ENCODE results near the gene KCNIP3.

KCNIP3 gene

DNA sequence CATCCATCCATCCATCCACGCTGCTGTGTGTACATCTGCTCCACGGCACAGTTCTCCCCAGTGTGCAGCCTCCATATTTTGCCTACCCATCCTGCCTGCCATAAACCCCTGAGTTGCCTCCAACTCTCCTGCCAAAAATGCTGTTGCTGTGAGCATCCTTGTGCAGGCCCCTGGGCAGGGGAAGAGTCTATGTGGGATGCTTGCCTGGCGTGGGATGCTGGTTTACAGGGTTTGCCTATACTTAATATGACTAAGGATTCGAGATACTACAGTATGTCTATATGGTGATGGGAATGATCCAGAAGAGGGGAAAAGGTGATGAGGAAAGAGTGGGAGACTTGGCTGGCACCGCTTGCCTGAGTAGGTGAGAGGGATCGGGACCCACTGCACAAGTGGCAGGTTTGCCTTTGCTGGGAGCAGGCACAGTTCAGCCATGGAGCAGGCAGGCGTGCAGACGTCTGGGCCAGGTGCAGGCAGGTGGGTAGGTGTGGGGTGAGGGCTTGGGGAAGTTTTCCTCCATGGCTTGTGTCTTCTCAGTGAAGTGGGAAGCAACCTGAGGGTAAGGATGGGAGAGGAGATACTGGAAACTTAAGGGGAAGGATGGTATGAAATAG lies 75.2 kb downstream of the KCNIP3 start:
- ChIA-PET CTCF (interaction anchor here (3.1 kb wide), 1 partner anchor 17 kb away, joined by 15 read pairs; no protein-coding TSS in a partner anchor), POLR2A (no interaction called here)
- TF ChIP-seq, protein P1, sequence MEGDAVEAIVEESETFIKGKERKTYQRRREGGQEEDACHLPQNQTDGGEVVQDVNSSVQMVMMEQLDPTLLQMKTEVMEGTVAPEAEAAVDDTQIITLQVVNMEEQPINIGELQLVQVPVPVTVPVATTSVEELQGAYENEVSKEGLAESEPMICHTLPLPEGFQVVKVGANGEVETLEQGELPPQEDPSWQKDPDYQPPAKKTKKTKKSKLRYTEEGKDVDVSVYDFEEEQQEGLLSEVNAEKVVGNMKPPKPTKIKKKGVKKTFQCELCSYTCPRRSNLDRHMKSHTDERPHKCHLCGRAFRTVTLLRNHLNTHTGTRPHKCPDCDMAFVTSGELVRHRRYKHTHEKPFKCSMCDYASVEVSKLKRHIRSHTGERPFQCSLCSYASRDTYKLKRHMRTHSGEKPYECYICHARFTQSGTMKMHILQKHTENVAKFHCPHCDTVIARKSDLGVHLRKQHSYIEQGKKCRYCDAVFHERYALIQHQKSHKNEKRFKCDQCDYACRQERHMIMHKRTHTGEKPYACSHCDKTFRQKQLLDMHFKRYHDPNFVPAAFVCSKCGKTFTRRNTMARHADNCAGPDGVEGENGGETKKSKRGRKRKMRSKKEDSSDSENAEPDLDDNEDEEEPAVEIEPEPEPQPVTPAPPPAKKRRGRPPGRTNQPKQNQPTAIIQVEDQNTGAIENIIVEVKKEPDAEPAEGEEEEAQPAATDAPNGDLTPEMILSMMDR (IDR thresholded peaks at IDR 0.05; ENCODE audit: insufficient read depth, low read length, missing control alignments): no peak
- H3K4me3 ChIP-seq (ENCODE audit: low read depth, low read length): no peak overlapping the region
- DNase-seq (ENCODE audit: low read depth, low spot score): no peak

DNA sequence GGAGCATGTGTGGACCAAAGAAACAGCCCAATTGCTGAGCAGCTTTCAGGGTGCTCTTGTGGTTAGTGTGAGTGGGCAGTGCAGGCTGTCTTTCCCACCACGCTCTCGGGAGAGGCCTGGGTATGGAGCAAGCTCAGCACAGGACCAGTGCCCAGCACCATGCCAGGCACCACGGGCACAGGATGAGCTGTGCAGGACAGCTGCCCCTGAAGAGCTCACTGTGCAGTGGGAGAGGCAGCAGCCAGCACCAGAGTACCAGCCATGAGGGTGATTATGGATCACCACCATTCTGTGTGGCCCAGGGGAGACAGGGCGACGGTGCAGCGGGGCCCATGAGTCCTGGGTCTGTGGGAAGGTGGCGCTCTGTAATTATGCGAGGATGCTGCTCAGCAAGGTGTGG lies 75.7 kb downstream of the KCNIP3 start:
- ChIA-PET CTCF (interaction anchor here (1.2 to 3.1 kb wide), 2 partner anchors 15 to 16 kb away, joined by 3 to 15 read pairs; no protein-coding TSS in a partner anchor), POLR2A (no interaction called here)
- TF ChIP-seq, protein P1 (IDR thresholded peaks at IDR 0.05; ENCODE audit: insufficient read depth, low read length, missing control alignments): no peak

DNA sequence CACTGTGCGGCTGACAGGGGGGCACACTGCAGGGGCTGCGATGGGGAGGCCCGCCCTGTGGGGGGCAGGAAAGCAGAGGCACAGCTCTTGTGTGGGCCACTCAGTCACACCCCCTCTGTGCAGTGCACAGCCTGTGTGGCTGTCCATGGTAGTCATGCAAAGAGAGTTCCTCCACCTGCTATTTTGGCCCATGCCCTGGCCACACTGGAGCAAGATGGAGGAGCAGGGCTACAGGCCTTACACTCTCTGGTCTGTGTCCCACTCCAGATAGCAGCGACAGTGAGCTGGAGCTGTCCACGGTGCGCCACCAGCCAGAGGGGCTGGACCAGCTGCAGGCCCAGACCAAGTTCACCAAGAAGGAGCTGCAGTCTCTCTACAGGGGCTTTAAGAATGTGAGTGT lies 76.9 kb downstream of the KCNIP3 start:
- no peak overlapping the region for H3K4me3 ChIP-seq (ENCODE audit: low read depth, low read length)
- POLR2A ChIA-PET: no interaction called here
- DNase-seq (ENCODE audit: low read depth, low spot score): no peak
- TF ChIP-seq, protein P1 (IDR thresholded peaks at IDR 0.05; ENCODE audit: insufficient read depth, low read length, missing control alignments): no peak
- CTCF ChIA-PET: interaction anchor here (0.8 to 3.1 kb wide), 3 partner anchors 14 to 28 kb away, joined by 3 to 15 read pairs (median 4); no protein-coding TSS in a partner anchor

More for the DNA sequence above, 75.7 kb downstream of the KCNIP3 start:
- no peak for DNase-seq (ENCODE audit: low read depth, low spot score)
- no peak overlapping the region for H3K4me3 ChIP-seq (ENCODE audit: low read depth, low read length)

DNA sequence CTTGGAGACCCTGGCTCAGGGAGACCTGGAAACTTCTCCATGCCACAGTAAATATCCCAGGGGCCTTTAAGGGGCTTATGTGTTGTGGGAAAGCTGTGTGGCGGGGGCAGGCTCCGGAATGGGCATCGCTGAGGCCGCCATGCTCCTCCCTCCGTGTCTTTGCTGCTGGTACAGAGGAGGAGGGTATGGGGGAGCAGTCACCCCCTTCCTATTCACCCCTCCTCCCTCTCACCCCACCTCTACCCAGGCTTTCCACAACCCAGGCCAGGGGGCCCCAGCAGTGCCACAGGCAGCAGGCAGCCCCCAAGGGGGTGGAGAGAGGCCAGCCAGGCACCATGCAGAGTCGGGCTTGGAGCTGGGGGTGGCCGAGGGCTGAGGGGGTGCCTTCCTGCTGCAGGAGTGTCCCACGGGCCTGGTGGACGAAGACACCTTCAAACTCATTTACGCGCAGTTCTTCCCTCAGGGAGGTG lies 77.3 kb downstream of the KCNIP3 start:
- DNase-seq (ENCODE audit: low read depth, low spot score): no peak
- CTCF ChIA-PET: interaction anchor here (1.4 to 3.1 kb wide), 2 partner anchors 15 to 18 kb away, joined by 3 to 15 read pairs; no protein-coding TSS in a partner anchor
- POLR2A ChIA-PET: no interaction called here
- TF ChIP-seq, protein P1 (IDR thresholded peaks at IDR 0.05; ENCODE audit: insufficient read depth, low read length, missing control alignments): no peak
- no peak overlapping the region for H3K4me3 ChIP-seq (ENCODE audit: low read depth, low read length)

DNA sequence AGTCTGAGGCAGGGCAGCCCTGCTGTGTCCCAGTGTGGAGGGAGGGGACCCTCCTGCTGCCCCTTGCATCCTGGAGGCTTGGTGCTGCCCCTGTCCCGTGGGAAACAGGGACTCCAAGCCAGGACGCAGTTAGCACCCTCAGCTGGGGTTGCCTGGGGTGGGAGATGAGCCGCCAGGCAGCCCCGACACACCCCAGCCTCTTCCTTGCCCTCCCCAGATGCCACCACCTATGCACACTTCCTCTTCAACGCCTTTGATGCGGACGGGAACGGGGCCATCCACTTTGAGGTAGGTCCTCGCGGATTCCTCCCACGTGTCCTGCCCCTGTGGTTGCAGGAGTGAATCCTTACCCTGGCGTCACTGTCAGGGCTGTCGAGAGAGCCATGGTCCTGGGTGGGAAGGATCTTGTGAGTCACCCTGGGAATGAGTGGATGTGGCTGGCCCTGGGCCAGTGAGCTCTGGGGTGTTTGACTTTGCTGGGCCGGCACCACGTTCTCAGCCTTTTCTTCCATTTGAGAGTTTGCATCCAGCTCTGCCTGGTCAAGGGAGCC lies 77.8 kb downstream of the KCNIP3 start:
- no peak overlapping the region for H3K4me3 ChIP-seq (ENCODE audit: low read depth, low read length)
- ChIA-PET CTCF (interaction anchor here (1.4 to 3.1 kb wide), 2 partner anchors 14 to 18 kb away, joined by 3 to 15 read pairs; no protein-coding TSS in a partner anchor), POLR2A (no interaction called here)
- DNase-seq (ENCODE audit: low read depth, low spot score): no peak
- TF ChIP-seq, protein P1 (IDR thresholded peaks at IDR 0.05; ENCODE audit: insufficient read depth, low read length, missing control alignments): no peak

DNA sequence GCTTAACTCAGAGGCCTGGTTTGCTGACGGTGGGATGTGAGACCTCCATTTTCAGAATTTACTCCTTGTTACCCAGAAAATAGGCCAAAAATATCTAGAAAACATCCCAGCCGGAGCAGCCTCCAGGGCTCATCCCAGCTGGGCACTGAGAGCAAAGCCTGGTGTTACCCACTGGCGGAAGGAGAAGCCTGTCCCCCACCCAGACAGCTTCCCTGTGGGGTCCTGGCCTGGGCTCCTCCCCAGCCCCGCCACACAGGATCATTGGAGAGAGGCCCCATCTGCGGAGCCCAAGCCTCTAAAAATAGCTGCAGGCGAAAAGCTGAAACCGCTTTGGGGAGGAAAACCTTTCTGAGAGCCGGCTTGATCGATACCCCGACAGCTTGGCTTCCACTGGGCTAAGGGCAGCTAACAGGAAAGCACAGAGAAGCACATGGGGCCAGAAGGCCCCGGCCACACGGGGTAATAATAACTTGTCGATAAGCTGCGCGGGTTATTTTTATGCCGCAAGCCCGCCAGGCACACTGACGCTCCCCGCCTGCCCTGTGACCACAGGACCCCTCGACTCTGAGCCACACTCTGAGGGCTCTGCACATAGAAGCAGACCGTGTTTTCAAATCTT lies 78.5 kb downstream of the KCNIP3 start:
- POLR2A ChIA-PET: no interaction called here

More for the DNA sequence above, 78.5 kb downstream of the KCNIP3 start:
- H3K4me3 ChIP-seq (ENCODE audit: low read depth, low read length): no peak overlapping the region
- no peak for DNase-seq (ENCODE audit: low read depth, low spot score)
- TF ChIP-seq, protein P1 (IDR thresholded peaks at IDR 0.05; ENCODE audit: insufficient read depth, low read length, missing control alignments): no peak
- CTCF ChIA-PET: interaction anchor here (0.9 to 5.8 kb wide), 3 partner anchors 13 to 32 kb away, joined by 3 to 54 read pairs (median 3); no protein-coding TSS in a partner anchor
